Mesodermal cell (in vitro differentiated cells): ENCODE data around the gene FTCD.
A peak's percentile ranks its signal among the peaks of the same experiment; 100 is the strongest.
"Not testable (repeated sequence)": the region's sequence is repeated elsewhere in the genome, so short reads cannot be mapped to it uniquely, and the experiment has no call there.

ENCODE experiments used
- H3K27ac ChIP-seq: 2 replicates; pipeline ENCODE4 v1.7.0; 2013; ENCODE audit warnings: mild to moderate bottlenecking, low read depth, low read length, moderate library complexity; ENCODE audit not compliant: severe bottlenecking
- H3K36me3 ChIP-seq: 2 replicates; pipeline ENCODE4 v1.7.1; 2013; ENCODE audit warnings: mild to moderate bottlenecking, low read length, moderate library complexity; ENCODE audit not compliant: control insufficient read depth, insufficient read depth
- H3K4me1 ChIP-seq: one replicate; pipeline ENCODE4 v1.7.1; 2013; ENCODE audit warnings: mild to moderate bottlenecking, low read length; ENCODE audit not compliant: insufficient read depth, control insufficient read depth, poor library complexity, severe bottlenecking
- H3K4me3 ChIP-seq: 2 replicates; pipeline ENCODE4 v1.7.0; 2013; ENCODE audit warnings: low read length, control low read depth, mild to moderate bottlenecking; ENCODE audit not compliant: insufficient read depth, poor library complexity, severe bottlenecking; ENCODE audit errors: extremely low read depth
- H3K9me3 ChIP-seq: 2 replicates; pipeline ENCODE4 v1.7.1; 2013; ENCODE audit warnings: mild to moderate bottlenecking, low read length, moderate library complexity; ENCODE audit not compliant: control insufficient read depth
- WGBS, 2 experiments: methylation state at CpG; one replicate each; pipeline ENCODE4 v1.1.5; 2013; ENCODE audit warnings: missing lambda C conversion rate in 2 of 2; ENCODE audit not compliant: insufficient coverage in 2 of 2; 5-methylcytosine and 5-hydroxymethylcytosine counted together

The FTCD gene

GRCh38 chr21:46187261-46187660, 31.9 kb upstream of the FTCD start:
- Histone ChIP-seq H3K9me3 (no peaks in the 10 kb centered on the region), H3K36me3 (peaks cover 46% of the 10 kb centered on the region), H3K4me1 (peaks cover 44% of the 10 kb centered on the region), H3K27ac (no peak overlapping the region), H3K4me3 (no peak overlapping the region)
- WGBS, 2 experiments, result 96 to 97% methylated on average over 5 to 7 of the region's 8 CpGs

GRCh38 chr21:46185716-46186115, 30.3 kb upstream of the FTCD start:
- no peak overlapping the region for H3K4me3 ChIP-seq
- H3K27ac ChIP-seq, result no peak overlapping the region
- 91 to 93% methylated on average over 3 to 7 of the region's 7 CpGs for WGBS, 2 experiments
- peaks cover 30% of the 10 kb centered on the region for H3K4me1 ChIP-seq
- peaks cover 31% of the 10 kb centered on the region for H3K36me3 ChIP-seq
- H3K9me3 ChIP-seq, result no peaks in the 10 kb centered on the region

GRCh38 chr21:46184625-46185555, 29.5 kb upstream of the FTCD start:
- Histone ChIP-seq H3K27ac (peak overlapping the region; percentile 92), H3K4me3 (peak overlapping the region; percentile 81), H3K4me1 (peaks cover 22% of the 10 kb centered on the region), H3K36me3 (peaks cover 23% of the 10 kb centered on the region), H3K9me3 (no peaks in the 10 kb centered on the region)
- WGBS, 2 experiments, result 19 to 31% methylated on average over 18 to 19 of the region's 30 CpGs

GRCh38 chr21:46183910-46184624, 28.7 kb upstream of the FTCD start, which contains the start of gene SPATC1L:
Gene SPATC1L (minus strand): TSS chr21:46184459. CDS start chr21:46182816, 1,643 bp downstream.
- Histone ChIP-seq H3K36me3 (peaks cover 17% of the 10 kb centered on the region), H3K4me3 (peak within 1 kb of the TSS; percentile 81), H3K27ac (peak within 1 kb of the TSS; percentile 92), H3K9me3 (no peaks in the 10 kb centered on the region), H3K4me1 (peaks cover 14% of the 10 kb centered on the region)
- WGBS, 2 experiments, result 3 to 6% methylated on average over 12 to 16 of the region's 24 CpGs

- peak overlapping the region; percentile 81 for H3K4me3 ChIP-seq
- 100% methylated on average over 2 of the region's 13 CpGs; no CpG with 5 or more reads in 1 of the 2 experiments for WGBS, 2 experiments
Observed at GRCh38 chr21:46183337-46183909, 28.0 kb upstream of the FTCD start.

GRCh38 chr21:46182548-46183336, 27.4 kb upstream of the FTCD start:
- Histone ChIP-seq H3K4me3 (peak overlapping the region; percentile 8), H3K27ac (no peak overlapping the region), H3K36me3 (peaks cover 8% of the 10 kb centered on the region), H3K4me1 (peaks cover 2% of the 10 kb centered on the region), H3K9me3 (peaks cover 2% of the 10 kb centered on the region)
- WGBS, 2 experiments, result 94% methylated on average over 41 to 44 of the region's 44 CpGs

More at GRCh38 chr21:46183337-46183909, 28.0 kb upstream of the FTCD start:
- not testable (repeated sequence) for H3K4me1 ChIP-seq, H3K27ac ChIP-seq, H3K9me3 ChIP-seq
- H3K36me3 ChIP-seq, result peaks cover 13% of the 10 kb centered on the region

- 93% methylated on average over 15 to 16 of the region's 16 CpGs for WGBS, 2 experiments
- peaks cover under 1% of the 10 kb centered on the region for H3K36me3 ChIP-seq
- no peak overlapping the region for H3K27ac ChIP-seq
- H3K9me3 ChIP-seq, result peaks cover 9% of the 10 kb centered on the region
- peaks cover 2% of the 10 kb centered on the region for H3K4me1 ChIP-seq
- no peak overlapping the region for H3K4me3 ChIP-seq
Observed at GRCh38 chr21:46181953-46182547, 26.7 kb upstream of the FTCD start.

- Histone ChIP-seq H3K36me3 (no peaks in the 10 kb centered on the region), H3K4me3 (no peak overlapping the region), H3K4me1 (peaks cover 2% of the 10 kb centered on the region), H3K9me3 (peaks cover 15% of the 10 kb centered on the region), H3K27ac (no peak overlapping the region)
- WGBS, 2 experiments, result 91 to 94% methylated on average over 16 to 19 of the region's 19 CpGs
Observed at GRCh38 chr21:46181436-46181835, 26.1 kb upstream of the FTCD start.

GRCh38 chr21:46180778-46181391, 25.5 kb upstream of the FTCD start:
- peaks cover 17% of the 10 kb centered on the region for H3K9me3 ChIP-seq
- 95 to 97% methylated on average over 23 to 26 of the region's 26 CpGs for WGBS, 2 experiments
- H3K4me1 ChIP-seq, result peaks cover 2% of the 10 kb centered on the region
- no peak overlapping the region for H3K4me3 ChIP-seq
- H3K27ac ChIP-seq, result no peak overlapping the region
- H3K36me3 ChIP-seq, result no peaks in the 10 kb centered on the region
